GM19238 (cell line): ENCODE data around the gene SPATA16.
"Not testable (repeated sequence)": the region's sequence is repeated elsewhere in the genome, so short reads cannot be mapped to it uniquely, and the experiment has no call there.

Source experiments
- DNase-seq: peaks from one replicate; pipeline ENCODE4 v3.0.0; 2011; ENCODE audit warnings: low spot score; ENCODE audit not compliant: insufficient read length

The SPATA16 gene

DNA sequence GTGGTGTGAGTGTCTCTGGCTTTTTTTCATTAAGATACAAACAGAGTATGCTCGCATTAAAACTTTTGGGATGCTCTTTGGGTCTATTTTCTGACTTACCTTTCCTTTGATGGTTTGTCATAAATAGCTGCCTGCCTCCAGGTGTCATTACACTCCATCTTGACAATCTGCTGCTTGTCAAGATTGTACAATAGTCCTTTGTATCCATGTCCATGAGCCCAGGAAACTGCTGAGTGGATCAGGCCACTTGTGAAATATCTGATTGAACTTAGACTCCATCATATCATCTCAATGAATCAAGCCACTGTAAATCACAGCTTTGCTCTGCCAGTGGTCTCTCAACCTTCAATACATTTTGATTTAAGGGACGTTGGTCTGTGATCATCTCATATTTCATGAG lies 255.3 kb downstream of the SPATA16 start:
- DNase-seq, result no peak

- DNase-seq, result no peak
Observed at GRCh38 chr3:172882563-172882962, 258.5 kb downstream of the SPATA16 start.

DNA sequence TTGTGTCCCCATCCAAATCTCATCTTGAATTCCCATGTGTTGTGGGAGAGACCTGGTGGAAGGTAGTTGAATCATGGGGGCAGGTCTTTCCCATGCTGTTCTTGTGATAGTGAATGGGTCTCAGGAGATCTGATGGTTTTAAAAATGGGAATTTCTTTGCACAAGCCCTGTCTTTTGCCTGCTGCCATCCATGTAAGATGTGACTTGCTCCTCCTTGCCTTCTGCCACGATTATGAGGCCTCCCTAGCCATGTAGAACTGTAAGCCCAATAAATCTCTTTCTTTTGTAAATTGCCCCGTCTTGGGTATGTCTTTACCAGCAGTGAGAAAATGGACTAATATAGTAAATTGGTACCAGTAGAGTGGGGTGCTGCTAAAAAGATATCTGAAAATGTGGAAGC lies 261.7 kb downstream of the SPATA16 start:
- DNase-seq, result not testable (repeated sequence)

GRCh38 chr3:172877011-172877410 lies 264.0 kb downstream of the SPATA16 start:
- DNase-seq, result no peak

DNA sequence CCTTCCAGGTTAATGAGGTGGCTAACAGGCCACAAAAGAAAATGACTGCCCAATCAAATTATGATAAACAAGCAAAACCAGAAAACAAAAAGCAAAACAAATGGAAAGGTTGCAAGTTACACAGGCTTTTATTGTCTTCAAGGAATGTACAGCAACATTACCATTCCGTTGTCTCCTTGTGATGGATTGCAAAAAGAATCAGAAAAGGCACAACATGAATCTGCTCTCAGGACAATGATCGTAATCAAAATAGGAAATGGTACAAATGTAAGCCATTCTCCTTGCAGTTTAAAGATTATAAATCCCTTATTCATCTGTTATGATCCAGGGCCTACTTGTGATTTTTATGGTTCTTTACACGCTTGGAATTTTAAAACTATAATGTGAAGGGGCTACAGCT lies 264.7 kb downstream of the SPATA16 start:
- DNase-seq, result no peak

DNA sequence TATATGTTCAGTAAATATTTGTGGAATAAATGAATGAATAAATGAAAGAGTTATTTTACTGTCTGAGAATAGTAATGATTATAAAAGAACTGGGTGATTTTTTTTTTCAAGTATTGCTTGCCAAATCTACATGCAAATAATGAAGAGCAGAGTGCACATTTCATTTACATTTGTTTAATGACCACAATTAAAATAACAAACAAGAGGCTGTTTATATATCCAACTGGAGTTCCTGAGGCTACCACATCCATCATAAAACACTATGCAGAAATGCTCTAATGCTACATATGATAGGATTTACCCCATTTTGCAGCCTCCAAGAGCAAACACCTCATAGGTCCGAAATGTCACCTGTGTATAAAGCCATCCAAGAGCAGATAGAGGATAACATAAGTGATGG lies 266.0 kb downstream of the SPATA16 start:
- no peak for DNase-seq

DNA sequence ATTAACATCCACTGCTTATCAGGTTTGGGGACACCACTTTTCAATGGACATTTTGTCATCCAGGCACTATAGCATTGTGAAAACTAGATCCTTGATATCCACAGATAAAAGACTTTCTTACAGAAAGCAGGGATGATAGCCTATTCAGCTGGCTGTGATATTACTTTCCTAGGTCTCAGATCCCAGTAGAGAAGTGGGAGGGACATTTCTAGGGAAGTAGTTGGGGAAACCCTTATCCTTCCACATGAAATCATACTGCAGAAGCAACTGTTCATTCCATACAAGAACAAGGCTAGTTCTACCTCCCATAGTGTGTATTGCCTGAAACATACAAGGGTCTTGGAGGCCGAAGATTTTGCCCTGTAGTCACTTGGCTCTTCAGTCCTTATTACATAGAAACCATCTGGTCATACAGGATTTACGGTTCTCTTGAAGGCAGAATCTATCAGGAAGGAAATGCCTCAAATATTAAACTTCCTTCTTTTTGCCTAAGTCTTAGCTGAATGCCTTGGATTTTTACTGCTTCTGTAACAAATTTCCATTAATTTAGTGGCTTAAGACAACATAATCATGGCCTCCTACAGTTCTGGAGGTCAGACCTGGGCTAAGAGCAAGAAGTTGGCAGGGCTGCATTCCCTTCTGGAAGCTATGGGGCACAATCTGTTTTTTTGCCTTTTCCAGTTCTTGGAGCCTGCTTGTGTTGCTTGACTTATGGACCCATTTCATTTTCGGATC lies 271.1 kb downstream of the SPATA16 start:
- no peak for DNase-seq

DNA sequence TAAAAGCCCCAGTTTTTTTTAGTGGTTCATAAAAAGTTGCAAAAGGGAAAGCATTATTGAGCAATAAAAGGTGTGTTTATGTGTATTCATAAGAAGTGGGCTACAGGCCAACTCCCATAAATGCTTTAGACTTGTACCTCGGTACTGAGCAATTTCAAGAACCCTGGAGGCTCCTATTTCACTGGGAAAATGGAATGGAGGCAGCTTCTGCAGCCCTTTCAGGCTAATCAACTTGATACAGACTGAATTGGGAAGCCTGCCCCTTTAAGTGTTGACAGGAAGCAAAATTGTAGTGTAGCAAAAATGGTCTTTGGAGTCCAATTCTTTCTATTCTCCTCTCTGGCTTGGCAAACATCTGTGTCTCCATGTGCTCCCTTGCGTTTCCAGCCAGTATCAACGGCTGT lies 271.7 kb downstream of the SPATA16 start:
- no peak for DNase-seq

DNA sequence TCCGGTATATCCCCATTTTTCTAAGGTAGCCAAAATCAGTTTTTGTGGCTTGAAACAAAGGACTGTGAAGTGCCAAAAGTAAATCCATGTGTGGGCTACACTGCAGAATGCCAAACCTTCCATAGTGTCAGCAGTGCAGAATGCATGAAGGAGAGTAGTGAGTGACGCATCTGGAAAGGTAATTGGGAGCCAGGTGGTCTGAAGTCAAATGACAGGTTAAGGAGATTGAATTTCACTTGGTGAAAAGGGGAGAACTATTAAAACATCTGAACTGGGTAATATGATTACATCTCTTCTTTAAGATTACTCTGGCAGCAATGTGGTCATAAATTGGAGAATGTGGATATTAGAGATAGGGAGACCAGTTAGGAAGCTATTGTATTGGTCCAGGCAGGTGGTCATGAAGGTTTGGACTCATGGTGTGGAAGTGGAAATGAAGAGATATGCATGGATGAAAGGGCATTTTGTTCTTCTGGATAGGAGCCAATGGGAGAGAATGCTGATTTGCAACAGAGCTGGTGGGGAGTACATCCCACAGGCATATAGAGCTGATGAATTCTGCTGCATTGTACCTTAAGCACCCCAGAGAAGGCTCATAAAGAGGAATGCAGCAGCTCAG lies 272.3 kb downstream of the SPATA16 start:
- no peak for DNase-seq

DNA sequence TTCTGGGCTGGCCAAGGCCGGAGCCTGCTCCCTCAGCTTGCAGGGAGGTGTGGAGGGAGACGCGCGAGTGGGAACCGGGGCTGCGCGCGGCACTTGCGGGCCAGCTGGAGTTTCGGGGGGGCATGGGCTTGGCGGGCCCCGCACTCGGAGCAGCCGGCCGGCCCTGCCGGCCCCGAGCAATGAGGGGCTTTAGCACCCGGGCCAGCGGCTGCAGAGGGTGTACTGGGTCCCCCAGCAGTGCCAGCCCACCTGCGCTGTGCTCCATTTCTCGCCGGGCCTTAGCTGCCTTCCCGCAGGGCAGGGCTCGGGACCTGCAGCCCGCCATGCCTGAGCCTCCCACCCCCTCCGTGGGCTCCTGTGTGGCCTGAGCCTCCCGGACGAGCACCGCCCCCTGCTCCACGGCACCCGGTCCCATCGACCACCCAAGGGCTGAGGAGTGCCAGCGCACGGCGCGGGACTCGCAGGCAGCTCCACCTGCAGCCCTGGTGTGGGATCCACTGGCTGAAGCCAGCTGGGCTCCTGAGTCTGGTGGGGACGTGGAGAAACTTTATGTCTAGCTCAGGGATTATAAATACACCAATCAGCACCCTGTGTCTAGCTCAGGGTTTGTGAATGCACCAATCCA lies 274.2 kb downstream of the SPATA16 start:
- not testable (repeated sequence) for DNase-seq

GRCh38 chr3:172859041-172859440 lies 282.0 kb downstream of the SPATA16 start:
- DNase-seq, result no peak

GRCh38 chr3:172856795-172857742 lies 284.0 kb downstream of the SPATA16 start:
- no peak for DNase-seq

GRCh38 chr3:172855037-172855436 lies 286.0 kb downstream of the SPATA16 start:
- DNase-seq, result no peak

GRCh38 chr3:172853921-172854666 lies 286.9 kb downstream of the SPATA16 start:
- no peak for DNase-seq

DNA sequence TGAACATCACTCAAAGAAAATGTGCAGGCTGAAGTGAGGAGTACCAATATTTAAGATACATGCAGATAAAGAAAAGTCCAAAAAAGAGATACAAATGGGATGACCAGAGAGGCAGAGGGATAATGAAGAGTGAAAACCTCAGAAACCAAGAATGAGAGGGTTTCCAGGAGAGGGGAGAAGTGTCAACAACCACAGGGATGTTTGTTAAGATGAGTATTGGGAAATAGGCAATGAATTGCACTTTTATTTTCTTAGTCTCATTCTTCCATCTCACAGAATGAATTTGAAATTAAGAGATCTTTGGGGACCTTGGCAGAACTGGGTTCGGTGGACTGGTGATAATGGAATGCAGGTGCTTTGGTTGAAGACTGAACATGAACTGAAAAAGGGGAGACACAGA lies 288.0 kb downstream of the SPATA16 start:
- no peak for DNase-seq

GRCh38 chr3:172848910-172849309 lies 292.1 kb downstream of the SPATA16 start:
- DNase-seq, result no peak

DNA sequence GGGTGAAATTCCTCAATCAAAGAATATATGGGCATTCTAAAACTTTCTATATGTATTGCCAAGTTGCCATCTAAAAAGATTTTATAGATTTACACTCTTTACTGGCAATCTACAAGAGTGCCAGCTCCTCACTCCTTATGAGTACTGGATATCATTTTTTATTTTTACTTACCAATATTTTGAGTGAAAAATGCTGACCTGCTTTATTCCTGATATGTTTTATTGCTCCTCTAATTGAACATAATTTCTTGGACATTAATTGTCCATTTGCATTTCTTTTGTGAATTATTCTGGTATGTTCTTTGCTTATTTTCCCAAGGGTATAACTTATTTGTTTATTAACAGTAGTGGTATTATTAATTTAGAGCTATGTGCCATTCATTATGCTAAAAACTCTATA lies 293.7 kb downstream of the SPATA16 start:
- no peak for DNase-seq

- DNase-seq, result no peak
Observed at GRCh38 chr3:172846706-172847105, 294.3 kb downstream of the SPATA16 start.

GRCh38 chr3:172846103-172846561 lies 294.9 kb downstream of the SPATA16 start:
- no peak for DNase-seq

GRCh38 chr3:172844428-172844827 lies 296.6 kb downstream of the SPATA16 start:
- no peak for DNase-seq

GRCh38 chr3:172840913-172841312 lies 300.1 kb downstream of the SPATA16 start:
- no peak for DNase-seq
